ENCODE results near the gene TMOD2. TPM values are rescaled to one million over a fixed set of nuclear protein-coding genes. Genes with fewer than 3 reads are reported as not detected.
A peak's percentile ranks its signal among the peaks of the same experiment; 100 is the strongest.

Gene TMOD2
- total RNA-seq, 1 experiment from 2014 or later = 2.6 TPM

DNA sequence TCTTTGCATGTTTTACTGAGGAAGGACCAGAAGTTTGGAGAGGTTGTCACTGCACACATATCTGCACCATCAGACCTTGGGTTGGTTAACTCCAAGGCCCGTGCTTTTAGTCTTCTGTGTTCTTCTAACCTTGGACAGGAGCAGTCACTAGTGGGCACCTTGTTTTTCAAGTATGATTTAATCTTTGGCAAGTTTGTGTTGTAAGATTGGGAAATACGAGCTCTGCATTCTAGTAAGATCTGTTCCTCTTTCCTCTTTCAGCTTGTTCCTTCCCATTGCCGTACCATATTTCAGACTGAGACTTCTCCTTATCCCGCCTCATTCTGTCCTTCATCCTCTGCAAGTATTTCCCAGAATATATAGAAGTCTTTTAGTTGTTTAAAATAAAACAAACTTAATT lies 5.1 kb downstream of the TMOD2 start:
- peaks cover 8% of the 10 kb centered on the region for H3K4me1 ChIP-seq (ENCODE audit: low read length)
- H3K79me2 ChIP-seq (ENCODE audit: low read length) = no peaks in the 10 kb centered on the region
- no peak overlapping the region for H3K4me2 ChIP-seq (ENCODE audit: low read depth, low read length, poor library complexity, severe bottlenecking)
- no peak for DNase-seq
- no peaks in the 10 kb centered on the region for H3K27me3 ChIP-seq (ENCODE audit: low read length)
- H3K4me3 ChIP-seq (ENCODE audit: low read length) = no peak overlapping the region
- H3K36me3 ChIP-seq (ENCODE audit: insufficient read depth, low read length) = no peaks in the 10 kb centered on the region
- H3K9me3 ChIP-seq (ENCODE audit: low read length) = no peaks in the 10 kb centered on the region
- no peak overlapping the region for H2AFZ ChIP-seq (ENCODE audit: low read length)
- H3K9ac ChIP-seq (ENCODE audit: low read length) = no peak overlapping the region
- no peaks in the 10 kb centered on the region for H3K9me2 ChIP-seq (replicated peaks; ENCODE audit: insufficient read depth, low read length)
- H3K27ac ChIP-seq (ENCODE audit: low read length) = no peak overlapping the region
- 0 out of 2 replicates have a peak, but pooled peaks cover 4% of the 10 kb centered on the region for H4K20me1 ChIP-seq (ENCODE audit: insufficient read depth, low read depth, low read length)

- Histone ChIP-seq H3K9me3 (ENCODE audit: low read length) (no peaks in the 10 kb centered on the region), H3K4me3 (ENCODE audit: low read length) (no peak overlapping the region), H2AFZ (ENCODE audit: low read length) (no peak overlapping the region), H3K4me2 (ENCODE audit: low read depth, low read length, poor library complexity, severe bottlenecking) (no peak overlapping the region), H3K79me2 (ENCODE audit: low read length) (no peaks in the 10 kb centered on the region), H3K27ac (ENCODE audit: low read length) (no peak overlapping the region), H3K36me3 (ENCODE audit: insufficient read depth, low read length) (no peaks in the 10 kb centered on the region), H3K27me3 (ENCODE audit: low read length) (no peaks in the 10 kb centered on the region), H3K9ac (ENCODE audit: low read length) (no peak overlapping the region), H3K9me2 (replicated peaks; ENCODE audit: insufficient read depth, low read length) (no peaks in the 10 kb centered on the region), H4K20me1 (ENCODE audit: insufficient read depth, low read depth, low read length) (0 out of 2 replicates have a peak, but pooled peaks cover 4% of the 10 kb centered on the region), H3K4me1 (ENCODE audit: low read length) (peaks cover 2% of the 10 kb centered on the region)
- no peak for DNase-seq
Measured at GRCh38 chr15:51757450-51757849, 6.1 kb downstream of the TMOD2 start.

- Histone ChIP-seq H3K4me1 (ENCODE audit: low read length) (no peaks in the 10 kb centered on the region), H3K9me3 (ENCODE audit: low read length) (no peaks in the 10 kb centered on the region), H3K9me2 (replicated peaks; ENCODE audit: insufficient read depth, low read length) (no peaks in the 10 kb centered on the region), H4K20me1 (ENCODE audit: insufficient read depth, low read depth, low read length) (0 out of 2 replicates have a peak, but pooled peaks cover 4% of the 10 kb centered on the region), H2AFZ (ENCODE audit: low read length) (no peak overlapping the region), H3K79me2 (ENCODE audit: low read length) (no peaks in the 10 kb centered on the region), H3K9ac (ENCODE audit: low read length) (no peak overlapping the region), H3K4me3 (ENCODE audit: low read length) (no peak overlapping the region), H3K27ac (ENCODE audit: low read length) (no peak overlapping the region), H3K36me3 (ENCODE audit: insufficient read depth, low read length) (no peaks in the 10 kb centered on the region), H3K4me2 (ENCODE audit: low read depth, low read length, poor library complexity, severe bottlenecking) (no peak overlapping the region), H3K27me3 (ENCODE audit: low read length) (no peaks in the 10 kb centered on the region)
- DNase-seq = no peak
Measured at GRCh38 chr15:51758645-51759044, 7.2 kb downstream of the TMOD2 start.

- H3K9ac ChIP-seq (ENCODE audit: low read length) = no peak overlapping the region
- H3K36me3 ChIP-seq (ENCODE audit: insufficient read depth, low read length) = no peaks in the 10 kb centered on the region
- H3K79me2 ChIP-seq (ENCODE audit: low read length) = no peaks in the 10 kb centered on the region
- H3K27me3 ChIP-seq (ENCODE audit: low read length) = no peaks in the 10 kb centered on the region
- no peaks in the 10 kb centered on the region for H4K20me1 ChIP-seq (ENCODE audit: insufficient read depth, low read depth, low read length)
- DNase-seq = peak; percentile 65
- no peaks in the 10 kb centered on the region for H3K9me3 ChIP-seq (ENCODE audit: low read length)
- H3K9me2 ChIP-seq (replicated peaks; ENCODE audit: insufficient read depth, low read length) = no peaks in the 10 kb centered on the region
- H3K4me1 ChIP-seq (ENCODE audit: low read length) = no peaks in the 10 kb centered on the region
- H3K27ac ChIP-seq (ENCODE audit: low read length) = no peak overlapping the region
- no peak overlapping the region for H3K4me3 ChIP-seq (ENCODE audit: low read length)
- H3K4me2 ChIP-seq (ENCODE audit: low read depth, low read length, poor library complexity, severe bottlenecking) = no peak overlapping the region
- H2AFZ ChIP-seq (ENCODE audit: low read length) = no peak overlapping the region
Measured at GRCh38 chr15:51759557-51760070, 8.2 kb downstream of the TMOD2 start.

GRCh38 chr15:51760805-51761204 lies 9.4 kb downstream of the TMOD2 start:
- Histone ChIP-seq H3K79me2 (ENCODE audit: low read length) (no peaks in the 10 kb centered on the region), H3K27me3 (ENCODE audit: low read length) (no peaks in the 10 kb centered on the region), H3K9me3 (ENCODE audit: low read length) (no peaks in the 10 kb centered on the region)

DNA sequence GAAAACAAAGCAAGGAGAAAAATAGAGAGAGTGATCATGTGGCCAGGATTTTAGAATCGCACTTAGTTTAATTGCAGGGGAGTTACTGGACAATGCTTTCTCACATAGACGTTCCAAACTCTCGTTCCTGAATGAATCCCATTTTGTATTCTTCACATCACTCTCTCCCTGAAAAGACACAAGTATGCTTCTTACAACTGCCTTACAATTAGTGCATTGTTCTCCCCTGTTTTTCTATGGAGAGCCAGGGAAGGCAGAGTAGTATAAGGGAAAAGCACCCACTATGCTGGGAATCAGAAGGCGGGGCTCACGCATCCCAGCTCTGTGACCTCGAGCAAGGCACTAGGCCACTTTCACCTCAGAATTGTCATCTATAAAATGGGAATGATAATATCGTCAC lies 14.4 kb downstream of the TMOD2 start:
- no peaks in the 10 kb centered on the region for H3K9me2 ChIP-seq (replicated peaks; ENCODE audit: insufficient read depth, low read length)
- no peaks in the 10 kb centered on the region for H3K79me2 ChIP-seq (ENCODE audit: low read length)
- no peaks in the 10 kb centered on the region for H3K9me3 ChIP-seq (ENCODE audit: low read length)
- H3K4me1 ChIP-seq (ENCODE audit: low read length) = no peaks in the 10 kb centered on the region
- no peaks in the 10 kb centered on the region for H4K20me1 ChIP-seq (ENCODE audit: insufficient read depth, low read depth, low read length)
- H3K9ac ChIP-seq (ENCODE audit: low read length) = no peak overlapping the region
- DNase-seq = no peak
- H3K27ac ChIP-seq (ENCODE audit: low read length) = no peak overlapping the region
- H3K36me3 ChIP-seq (ENCODE audit: insufficient read depth, low read length) = no peaks in the 10 kb centered on the region
- H3K4me3 ChIP-seq (ENCODE audit: low read length) = no peak overlapping the region
- H3K4me2 ChIP-seq (ENCODE audit: low read depth, low read length, poor library complexity, severe bottlenecking) = no peak overlapping the region
- H2AFZ ChIP-seq (ENCODE audit: low read length) = no peak overlapping the region
- no peaks in the 10 kb centered on the region for H3K27me3 ChIP-seq (ENCODE audit: low read length)

More at GRCh38 chr15:51760805-51761204, 9.4 kb downstream of the TMOD2 start:
- H3K9me2 ChIP-seq (replicated peaks; ENCODE audit: insufficient read depth, low read length) = no peaks in the 10 kb centered on the region
- no peaks in the 10 kb centered on the region for H4K20me1 ChIP-seq (ENCODE audit: insufficient read depth, low read depth, low read length)
- no peak overlapping the region for H3K4me3 ChIP-seq (ENCODE audit: low read length)
- H3K36me3 ChIP-seq (ENCODE audit: insufficient read depth, low read length) = no peaks in the 10 kb centered on the region
- DNase-seq = no peak
- H3K4me1 ChIP-seq (ENCODE audit: low read length) = no peaks in the 10 kb centered on the region
- no peak overlapping the region for H3K27ac ChIP-seq (ENCODE audit: low read length)
- H3K9ac ChIP-seq (ENCODE audit: low read length) = no peak overlapping the region
- no peak overlapping the region for H3K4me2 ChIP-seq (ENCODE audit: low read depth, low read length, poor library complexity, severe bottlenecking)
- H2AFZ ChIP-seq (ENCODE audit: low read length) = no peak overlapping the region

- no peak overlapping the region for H2AFZ ChIP-seq (ENCODE audit: low read length)
- no peak overlapping the region for H3K27ac ChIP-seq (ENCODE audit: low read length)
- H3K9me3 ChIP-seq (ENCODE audit: low read length) = no peaks in the 10 kb centered on the region
- no peak overlapping the region for H3K4me2 ChIP-seq (ENCODE audit: low read depth, low read length, poor library complexity, severe bottlenecking)
- H3K27me3 ChIP-seq (ENCODE audit: low read length) = no peaks in the 10 kb centered on the region
- H3K4me1 ChIP-seq (ENCODE audit: low read length) = no peaks in the 10 kb centered on the region
- DNase-seq = no peak
- H3K9ac ChIP-seq (ENCODE audit: low read length) = no peak overlapping the region
- H3K4me3 ChIP-seq (ENCODE audit: low read length) = no peak overlapping the region
- H3K79me2 ChIP-seq (ENCODE audit: low read length) = no peaks in the 10 kb centered on the region
- no peaks in the 10 kb centered on the region for H3K9me2 ChIP-seq (replicated peaks; ENCODE audit: insufficient read depth, low read length)
- no peaks in the 10 kb centered on the region for H4K20me1 ChIP-seq (ENCODE audit: insufficient read depth, low read depth, low read length)
- no peaks in the 10 kb centered on the region for H3K36me3 ChIP-seq (ENCODE audit: insufficient read depth, low read length)
Measured at GRCh38 chr15:51766341-51766740, 14.9 kb downstream of the TMOD2 start.

- no peaks in the 10 kb centered on the region for H4K20me1 ChIP-seq (ENCODE audit: insufficient read depth, low read depth, low read length)
- no peaks in the 10 kb centered on the region for H3K27me3 ChIP-seq (ENCODE audit: low read length)
- H3K36me3 ChIP-seq (ENCODE audit: insufficient read depth, low read length) = no peaks in the 10 kb centered on the region
- no peaks in the 10 kb centered on the region for H3K79me2 ChIP-seq (ENCODE audit: low read length)
- H3K4me3 ChIP-seq (ENCODE audit: low read length) = no peak overlapping the region
- H3K9ac ChIP-seq (ENCODE audit: low read length) = no peak overlapping the region
- H3K27ac ChIP-seq (ENCODE audit: low read length) = no peak overlapping the region
- H3K9me2 ChIP-seq (replicated peaks; ENCODE audit: insufficient read depth, low read length) = no peaks in the 10 kb centered on the region
- no peak for DNase-seq
- H2AFZ ChIP-seq (ENCODE audit: low read length) = no peak overlapping the region
- H3K4me1 ChIP-seq (ENCODE audit: low read length) = no peaks in the 10 kb centered on the region
- H3K9me3 ChIP-seq (ENCODE audit: low read length) = no peaks in the 10 kb centered on the region
- no peak overlapping the region for H3K4me2 ChIP-seq (ENCODE audit: low read depth, low read length, poor library complexity, severe bottlenecking)
Measured at GRCh38 chr15:51768018-51768417, 16.6 kb downstream of the TMOD2 start.

DNA sequence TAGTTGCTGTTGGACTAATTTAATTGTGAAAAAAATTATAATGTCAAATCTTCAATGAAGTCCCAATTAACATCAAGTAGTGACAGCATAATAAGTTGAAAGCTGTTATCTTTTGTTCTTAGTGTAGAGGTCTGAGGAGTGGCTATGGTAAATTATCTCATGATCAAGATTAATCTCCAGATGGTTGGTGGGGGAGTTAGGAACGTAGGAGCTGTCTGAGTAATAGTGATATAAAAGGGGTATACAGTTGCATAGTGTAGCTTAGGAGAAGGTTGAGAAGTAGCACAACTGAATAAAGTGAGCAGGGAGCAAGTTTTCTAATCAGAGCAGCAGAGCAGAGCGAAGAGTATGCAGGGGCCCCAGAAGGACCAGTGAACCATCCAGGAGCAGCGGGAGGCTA lies 19.5 kb downstream of the TMOD2 start:
- Histone ChIP-seq H3K4me3 (ENCODE audit: low read length) (no peak overlapping the region), H3K9ac (ENCODE audit: low read length) (no peak overlapping the region), H3K79me2 (ENCODE audit: low read length) (no peaks in the 10 kb centered on the region), H4K20me1 (ENCODE audit: insufficient read depth, low read depth, low read length) (no peaks in the 10 kb centered on the region), H3K4me1 (ENCODE audit: low read length) (no peaks in the 10 kb centered on the region), H2AFZ (ENCODE audit: low read length) (no peak overlapping the region), H3K27ac (ENCODE audit: low read length) (no peak overlapping the region), H3K27me3 (ENCODE audit: low read length) (no peaks in the 10 kb centered on the region), H3K4me2 (ENCODE audit: low read depth, low read length, poor library complexity, severe bottlenecking) (no peak overlapping the region), H3K36me3 (ENCODE audit: insufficient read depth, low read length) (no peaks in the 10 kb centered on the region), H3K9me3 (ENCODE audit: low read length) (no peaks in the 10 kb centered on the region), H3K9me2 (replicated peaks; ENCODE audit: insufficient read depth, low read length) (no peaks in the 10 kb centered on the region)
- DNase-seq = no peak

All from Karpas-422 (cell line).